Renal cortex interstitium (tissue), 11 donors: ENCODE results near the gene ZMIZ1. TPM values are rescaled to one million over a fixed set of nuclear protein-coding genes. Genes with fewer than 3 reads are reported as not detected.

Experiments used
- DNase-seq, 11 donors: peaks; one replicate each; pipeline ENCODE4 v3.0.0-alpha.2; 2013; ENCODE audit warnings: low read depth in 9 of 11, low spot score in 4 of 11; ENCODE audit errors: extremely low read depth in 1 of 11
- polyA plus RNA-seq, 3 donors: library from polyadenylated mRNA; unstranded; fragments of 120-200 nt; gene quantifications; one replicate each; pipeline ENCODE4 v1.2.1, GENCODE V29; 2013; ENCODE audit not compliant: insufficient read length in 3 of 3

ZMIZ1 gene
- polyA plus RNA-seq, 3 donors, result 69.2 to 85.6 (median 74.3) TPM

DNA sequence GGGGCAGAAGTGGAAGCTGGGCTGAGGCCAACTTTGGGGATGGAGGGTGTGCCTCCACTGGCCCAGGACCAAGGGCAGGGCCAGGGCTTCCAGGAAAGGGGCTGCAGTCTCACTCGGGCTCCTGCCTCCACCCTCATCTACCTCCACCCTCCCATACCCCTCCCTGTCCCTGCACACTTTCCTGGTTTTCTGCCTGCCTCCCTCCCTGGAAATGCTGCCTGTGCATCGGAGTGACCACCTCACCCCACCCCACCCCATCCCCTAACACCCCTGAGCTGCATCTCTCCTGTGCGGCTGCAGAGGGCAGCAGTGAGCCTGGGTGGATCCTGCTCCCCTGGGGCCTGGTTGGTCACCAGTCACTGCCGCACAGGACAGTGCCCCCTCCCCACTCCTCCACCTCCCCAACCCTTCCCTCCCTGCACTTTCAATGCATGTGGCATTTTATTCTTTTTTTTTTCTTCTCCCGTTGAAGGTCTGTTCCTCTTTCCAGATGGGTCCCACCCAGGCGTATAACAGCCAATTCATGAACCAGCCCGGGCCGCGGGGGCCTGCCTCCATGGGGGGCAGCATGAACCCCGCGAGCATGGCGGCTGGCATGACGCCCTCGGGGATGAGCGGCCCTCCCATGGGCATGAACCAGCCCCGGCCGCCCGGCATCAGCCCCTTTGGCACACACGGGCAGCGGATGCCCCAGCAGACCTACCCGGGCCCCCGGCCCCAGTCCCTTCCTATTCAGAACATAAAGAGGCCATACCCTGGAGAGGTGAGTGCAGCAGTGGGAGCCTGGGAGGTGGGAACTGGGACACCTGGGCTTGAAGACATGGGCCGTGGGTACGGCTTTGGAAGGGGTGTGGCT lies 224.4 kb downstream of the ZMIZ1 start:
- no peak for DNase-seq

DNA sequence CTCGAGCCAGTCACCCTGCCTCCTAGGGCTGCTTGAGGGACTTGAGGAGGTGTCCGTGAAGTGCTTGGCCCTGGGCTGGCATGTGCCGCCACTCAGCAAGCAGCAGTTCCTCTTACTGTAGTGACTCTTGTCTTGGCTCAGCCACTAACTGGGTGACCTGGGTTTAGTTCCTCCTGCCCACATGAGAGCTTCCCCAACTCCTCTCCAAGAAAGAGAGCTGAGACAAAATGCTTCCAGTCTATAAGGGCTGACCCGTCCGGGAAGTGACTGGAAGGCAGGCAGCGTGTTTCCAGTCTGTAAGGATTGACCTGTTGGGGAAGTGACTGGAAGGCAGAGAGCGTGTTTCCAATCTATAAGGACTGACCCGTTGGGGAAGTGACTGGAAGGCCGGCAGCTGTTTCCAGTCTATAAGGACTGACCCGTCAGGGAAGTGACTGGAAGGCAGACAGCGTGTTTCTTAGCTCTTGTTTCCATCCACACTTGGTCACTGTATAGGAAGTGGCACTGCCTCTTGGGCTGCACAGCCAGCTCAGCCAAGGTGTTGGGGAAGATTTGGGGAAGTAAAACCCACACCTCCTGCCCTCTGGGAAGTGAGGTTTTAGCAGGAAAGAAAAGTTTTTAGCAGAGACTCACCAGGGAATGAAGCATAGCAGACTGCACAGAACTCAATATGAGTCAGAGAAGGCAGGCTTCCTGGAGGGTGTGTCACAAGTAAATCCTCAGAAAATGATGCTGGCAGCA lies 225.2 kb downstream of the ZMIZ1 start:
- no peak for DNase-seq

DNA sequence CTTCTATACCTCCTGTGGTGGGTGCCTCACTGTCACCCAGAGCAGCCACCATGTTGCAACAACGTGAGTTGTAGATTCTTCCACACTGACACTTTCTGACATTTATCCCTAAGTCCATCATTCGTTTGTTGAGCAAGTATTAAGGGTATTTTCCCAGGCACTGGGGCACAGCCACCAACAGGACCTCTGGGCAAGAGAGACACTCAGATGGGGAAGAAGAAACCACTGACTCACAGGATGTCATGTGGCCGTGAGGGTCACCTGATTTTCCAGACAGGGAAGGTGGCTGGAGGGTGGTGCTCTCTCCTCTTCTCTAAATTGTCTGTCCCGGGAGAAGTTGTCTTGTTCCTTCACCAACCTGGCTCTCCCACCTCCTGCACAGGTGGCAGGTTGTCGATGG lies 226.8 kb downstream of the ZMIZ1 start:
- DNase-seq, result no peak

DNA sequence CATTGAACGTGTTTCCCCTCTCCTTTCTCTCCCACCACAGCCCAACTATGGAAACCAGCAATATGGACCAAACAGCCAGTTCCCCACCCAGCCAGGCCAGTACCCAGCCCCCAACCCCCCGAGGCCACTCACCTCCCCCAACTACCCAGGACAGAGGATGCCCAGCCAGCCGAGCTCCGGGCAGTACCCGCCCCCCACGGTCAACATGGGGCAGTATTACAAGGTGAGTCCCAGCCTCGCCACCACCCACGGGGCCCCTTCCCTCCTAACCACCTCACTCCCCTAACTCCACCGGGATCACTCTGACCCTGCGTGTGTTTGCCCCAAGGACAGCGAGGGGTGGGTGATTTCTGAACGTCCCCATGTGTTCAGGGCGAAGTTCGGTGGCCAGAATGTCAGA lies 227.7 kb downstream of the ZMIZ1 start:
- DNase-seq, result no peak

DNA sequence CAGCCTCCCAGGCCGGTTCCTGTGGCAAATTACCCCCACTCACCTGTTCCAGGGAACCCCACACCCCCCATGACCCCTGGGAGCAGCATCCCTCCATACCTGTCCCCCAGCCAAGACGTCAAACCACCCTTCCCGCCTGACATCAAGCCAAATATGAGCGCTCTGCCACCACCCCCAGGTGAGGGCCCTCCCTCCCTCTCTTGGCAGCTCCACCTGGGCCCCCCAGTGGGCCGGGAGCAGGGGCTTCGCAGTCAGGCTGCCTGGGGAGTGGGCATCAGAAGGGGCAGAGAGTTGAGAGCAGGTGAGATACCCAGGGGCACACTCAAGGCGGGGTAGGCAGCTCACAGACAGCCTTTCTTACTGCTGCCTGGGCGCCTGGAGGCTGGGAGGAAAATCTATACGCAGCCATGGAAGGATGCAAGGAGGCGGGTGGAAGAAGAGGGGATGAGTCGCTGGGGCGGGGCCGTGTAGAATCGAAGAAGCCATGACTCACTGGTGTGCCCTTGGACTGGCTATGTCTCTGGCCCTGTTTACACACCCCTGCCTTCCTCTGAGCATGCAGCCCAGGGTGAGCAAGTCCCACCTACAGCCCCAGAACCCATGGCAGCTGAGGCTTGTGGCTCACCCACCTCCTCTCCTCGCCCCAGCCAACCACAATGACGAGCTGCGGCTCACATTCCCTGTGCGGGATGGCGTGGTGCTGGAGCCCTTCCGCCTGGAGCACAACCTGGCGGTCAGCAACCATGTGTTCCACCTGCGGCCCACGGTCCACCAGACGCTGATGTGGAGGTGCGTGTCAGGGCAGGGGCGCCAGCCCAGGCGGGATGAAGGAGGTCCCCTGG lies 229.9 kb downstream of the ZMIZ1 start:
- DNase-seq, result no peak

DNA sequence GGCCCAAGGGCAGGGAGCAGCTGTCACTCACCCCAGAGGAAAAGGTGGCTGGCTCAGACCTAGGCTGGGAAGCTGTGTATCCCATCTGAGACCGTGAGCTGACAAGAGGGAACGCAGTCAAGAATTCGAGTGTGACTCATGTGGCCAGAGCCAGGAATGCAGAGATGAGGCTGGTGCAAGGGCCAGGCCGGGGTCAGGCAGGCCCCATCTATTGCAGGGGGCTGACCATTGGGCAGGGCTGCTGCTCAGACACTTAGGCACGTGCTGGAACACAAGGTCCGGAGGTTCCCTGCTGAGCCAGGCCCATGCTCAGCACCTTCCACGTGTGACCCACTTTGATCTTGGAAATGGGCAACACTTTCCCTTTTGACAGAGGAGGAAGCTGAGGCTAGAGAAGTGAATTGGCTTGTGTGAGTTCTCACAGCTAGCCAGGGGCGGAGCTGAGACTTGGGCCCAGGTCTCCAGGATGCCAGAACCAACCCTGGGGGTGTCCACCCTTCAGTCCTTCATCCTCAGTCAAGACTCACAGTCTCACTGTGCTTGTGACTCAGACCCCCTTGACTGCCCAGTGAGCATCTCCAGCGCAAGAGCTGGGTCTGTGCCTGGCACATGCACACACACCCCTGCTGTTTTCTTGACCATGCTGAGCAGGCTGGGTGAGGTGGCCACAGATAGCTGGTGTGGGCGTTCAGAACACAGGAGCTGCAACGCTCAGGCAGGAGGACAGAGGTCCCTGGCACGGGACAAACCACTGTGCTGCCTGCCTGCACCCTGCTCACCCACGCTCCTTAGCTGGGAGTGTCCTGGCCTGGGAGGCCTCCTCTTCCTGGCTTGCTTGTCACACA lies 230.9 kb downstream of the ZMIZ1 start:
- no peak for DNase-seq

DNA sequence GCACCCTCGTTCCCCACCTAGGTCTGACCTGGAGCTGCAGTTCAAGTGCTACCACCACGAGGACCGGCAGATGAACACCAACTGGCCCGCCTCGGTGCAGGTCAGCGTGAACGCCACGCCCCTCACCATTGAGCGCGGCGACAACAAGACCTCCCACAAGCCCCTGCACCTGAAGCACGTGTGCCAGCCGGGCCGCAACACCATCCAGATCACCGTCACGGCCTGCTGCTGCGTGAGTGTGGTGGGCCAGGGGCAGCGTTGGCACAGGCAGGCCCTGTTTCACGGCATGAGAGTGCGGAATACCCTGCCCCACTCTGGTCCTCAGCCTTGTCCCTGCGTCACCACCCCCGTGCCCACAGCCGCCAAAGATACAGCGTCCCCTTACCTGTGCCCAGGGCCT lies 231.9 kb downstream of the ZMIZ1 start:
- no peak for DNase-seq

DNA sequence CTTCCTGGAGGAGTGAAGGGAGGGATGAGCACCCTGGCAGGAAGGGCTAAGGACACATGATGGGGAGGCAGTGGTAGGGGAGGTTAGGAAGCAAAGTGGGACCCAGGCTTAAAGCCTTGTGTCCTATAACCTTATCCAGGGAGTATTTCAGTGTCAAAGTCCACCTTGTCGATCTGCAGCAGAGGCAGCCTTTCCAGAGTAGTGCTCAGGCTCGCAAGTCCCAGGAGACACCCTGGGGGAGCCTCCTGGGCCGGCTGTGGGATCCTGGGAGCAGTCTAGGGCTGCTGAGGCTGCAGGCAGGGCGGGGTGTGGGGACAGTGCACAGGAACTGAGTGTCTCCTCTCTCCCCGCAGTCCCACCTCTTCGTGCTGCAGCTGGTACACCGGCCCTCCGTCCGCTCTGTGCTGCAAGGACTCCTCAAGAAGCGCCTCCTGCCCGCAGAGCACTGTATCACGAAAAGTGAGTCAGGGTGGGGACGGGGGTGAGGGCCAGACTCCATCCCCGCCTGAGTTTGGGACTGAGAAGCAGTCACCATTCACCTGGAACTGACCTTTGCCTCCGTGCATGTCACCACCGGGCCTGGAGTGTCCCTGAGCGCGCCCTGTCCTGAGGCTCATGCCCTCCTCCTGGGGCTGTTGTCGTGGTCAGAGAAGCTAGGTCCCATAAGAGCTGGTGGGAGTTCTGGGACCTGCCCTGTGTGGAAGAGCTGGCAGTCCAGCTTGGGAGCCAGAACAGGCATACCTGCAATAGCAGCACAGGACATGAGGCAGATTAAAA lies 233.2 kb downstream of the ZMIZ1 start:
- no peak for DNase-seq

DNA sequence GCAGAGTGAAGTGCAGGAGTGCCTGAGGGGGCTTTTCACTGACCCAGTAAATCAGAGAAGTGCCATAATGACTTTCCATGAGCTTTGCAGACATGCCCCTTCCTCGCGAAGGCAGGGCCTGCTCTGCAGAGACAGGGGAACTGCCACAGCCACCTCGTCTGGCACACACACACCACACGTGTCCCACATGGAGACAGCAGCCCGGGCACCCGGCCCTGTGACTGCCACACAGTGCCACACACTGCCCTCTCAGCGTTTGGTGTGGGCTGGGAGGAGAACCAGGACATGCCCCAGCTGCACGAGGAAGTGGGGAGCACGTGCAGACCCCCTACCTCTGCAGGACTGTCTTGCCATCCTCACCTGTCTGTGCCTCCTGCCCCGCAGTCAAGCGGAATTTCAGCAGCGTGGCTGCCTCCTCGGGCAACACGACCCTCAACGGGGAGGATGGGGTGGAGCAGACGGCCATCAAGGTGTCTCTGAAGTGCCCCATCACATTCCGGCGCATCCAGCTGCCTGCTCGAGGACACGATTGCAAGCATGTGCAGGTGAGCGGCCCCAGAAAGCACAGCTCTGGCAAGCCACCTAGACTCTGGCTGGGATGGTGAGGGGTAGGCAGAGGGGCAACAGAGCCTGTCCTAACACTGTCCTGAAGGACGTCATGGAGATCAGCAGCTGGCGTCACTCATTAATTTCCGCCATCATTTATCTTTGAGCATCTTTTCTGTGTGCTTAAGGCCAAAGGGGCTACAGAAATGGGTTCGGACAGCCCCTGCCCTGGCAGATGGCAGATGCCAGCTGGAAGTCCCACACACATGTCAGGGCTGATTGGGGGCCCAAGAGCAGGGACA lies 235.1 kb downstream of the ZMIZ1 start:
- DNase-seq, result no peak

DNA sequence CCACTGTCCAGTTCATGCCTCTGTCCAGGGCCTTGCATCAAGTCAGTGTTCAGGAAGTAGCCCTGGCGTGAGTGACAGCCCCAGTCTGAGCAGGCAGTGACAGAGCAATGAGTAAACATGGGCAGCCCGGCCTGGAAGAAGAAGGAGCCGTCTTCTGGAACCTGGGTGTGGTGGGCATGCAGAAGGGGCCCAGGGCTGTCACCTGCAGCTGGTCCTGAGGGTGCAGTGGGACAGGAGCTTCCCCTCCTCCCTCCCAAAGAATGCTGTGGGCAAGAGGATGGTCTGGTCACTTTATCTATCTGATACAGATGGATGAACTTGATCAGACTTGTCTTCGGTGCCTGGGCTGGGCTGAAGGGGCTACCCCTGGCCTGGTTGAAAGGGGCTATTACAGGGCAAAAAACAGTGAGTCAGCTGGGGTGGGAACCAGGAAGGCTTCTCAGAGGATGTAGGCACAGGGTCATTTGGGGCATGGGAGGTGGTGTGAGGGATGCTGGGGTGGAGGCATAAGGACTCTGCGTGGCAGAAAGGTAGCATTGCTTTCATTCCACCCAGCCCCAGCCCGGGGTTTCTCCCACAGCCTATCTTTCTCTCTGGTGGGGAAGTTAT lies 235.8 kb downstream of the ZMIZ1 start:
- no peak for DNase-seq

DNA sequence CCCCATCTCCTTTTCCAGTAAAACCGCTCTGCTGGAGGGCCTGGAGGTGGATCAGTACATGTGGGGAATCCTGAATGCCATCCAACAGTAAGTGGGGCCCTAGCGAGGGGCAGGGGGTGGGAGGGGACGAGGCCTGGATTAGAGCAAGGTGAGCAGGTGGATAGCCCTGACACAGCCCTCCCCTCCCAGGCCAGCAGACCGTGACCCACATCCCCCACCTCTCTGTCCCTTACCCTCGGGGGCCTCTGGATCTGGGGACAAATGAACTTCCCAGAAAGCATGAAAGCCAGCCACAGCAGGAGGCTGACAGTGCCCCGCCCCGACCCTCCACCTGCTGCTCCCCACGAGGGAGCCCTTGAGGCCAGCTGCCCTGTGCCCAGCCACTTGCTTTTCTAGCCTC lies 236.7 kb downstream of the ZMIZ1 start:
- DNase-seq, result no peak

DNA sequence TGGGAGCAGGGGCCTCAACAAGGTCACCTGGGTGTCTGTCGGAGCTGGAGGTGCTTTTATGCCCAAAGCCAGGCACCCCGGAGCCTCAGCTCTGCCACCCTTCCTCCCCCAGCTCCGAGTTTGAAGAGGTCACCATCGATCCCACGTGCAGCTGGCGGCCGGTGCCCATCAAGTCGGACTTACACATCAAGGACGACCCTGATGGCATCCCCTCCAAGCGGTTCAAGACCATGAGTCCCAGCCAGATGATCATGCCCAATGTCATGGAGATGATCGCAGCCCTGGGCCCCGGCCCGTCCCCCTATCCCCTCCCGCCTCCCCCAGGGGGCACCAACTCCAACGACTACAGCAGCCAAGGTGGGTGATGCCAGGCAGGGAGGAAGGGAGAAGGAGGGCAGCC lies 237.2 kb downstream of the ZMIZ1 start:
- no peak for DNase-seq

DNA sequence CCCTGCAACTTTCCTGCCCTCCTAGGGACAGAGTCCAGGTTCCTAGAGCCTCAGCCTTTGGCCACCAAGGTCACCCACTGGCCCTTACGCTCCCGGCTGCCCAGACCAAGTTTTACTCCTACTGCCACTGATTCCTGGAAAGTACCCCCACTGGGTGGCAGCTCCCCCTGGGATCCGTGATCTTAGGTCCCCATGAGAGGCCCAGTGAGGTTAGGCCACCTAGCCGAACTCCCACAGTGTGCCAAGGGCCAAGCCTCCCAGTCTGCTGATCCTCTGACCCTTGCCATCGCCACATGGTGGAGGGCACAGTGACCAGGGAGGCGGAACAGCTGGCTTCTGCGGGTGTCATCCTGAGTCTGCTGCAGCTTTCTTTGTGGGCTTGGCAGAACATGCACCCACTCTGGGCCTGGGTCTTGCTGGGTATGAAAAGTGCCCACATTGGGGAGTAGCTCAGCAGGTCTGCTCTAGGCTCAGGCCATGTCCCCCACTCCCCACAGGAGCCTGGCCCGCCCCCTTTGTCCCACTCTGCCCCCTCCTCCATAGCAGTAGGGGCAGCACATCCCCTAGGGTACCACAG lies 238.0 kb downstream of the ZMIZ1 start:
- no peak for DNase-seq

DNA sequence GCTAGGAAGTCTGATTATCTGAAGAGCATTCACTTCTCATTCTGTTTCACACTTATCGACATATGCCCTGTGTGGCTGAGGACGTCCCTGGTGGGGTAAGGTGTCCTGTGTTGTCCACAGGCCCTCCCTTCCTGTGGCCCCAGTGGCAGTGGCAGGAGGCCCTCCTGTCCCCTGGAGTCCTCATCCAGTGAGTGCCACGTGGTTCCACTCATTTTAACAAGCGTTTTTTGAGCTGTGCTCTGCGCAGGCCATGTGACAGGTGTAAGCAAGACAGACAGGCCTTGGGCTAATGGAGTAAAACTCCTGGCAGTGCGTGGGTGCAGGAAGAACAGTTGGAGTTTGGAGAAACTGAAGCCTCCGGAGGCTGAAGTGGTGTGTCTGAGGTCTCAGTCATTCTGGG lies 239.2 kb downstream of the ZMIZ1 start:
- no peak for DNase-seq

DNA sequence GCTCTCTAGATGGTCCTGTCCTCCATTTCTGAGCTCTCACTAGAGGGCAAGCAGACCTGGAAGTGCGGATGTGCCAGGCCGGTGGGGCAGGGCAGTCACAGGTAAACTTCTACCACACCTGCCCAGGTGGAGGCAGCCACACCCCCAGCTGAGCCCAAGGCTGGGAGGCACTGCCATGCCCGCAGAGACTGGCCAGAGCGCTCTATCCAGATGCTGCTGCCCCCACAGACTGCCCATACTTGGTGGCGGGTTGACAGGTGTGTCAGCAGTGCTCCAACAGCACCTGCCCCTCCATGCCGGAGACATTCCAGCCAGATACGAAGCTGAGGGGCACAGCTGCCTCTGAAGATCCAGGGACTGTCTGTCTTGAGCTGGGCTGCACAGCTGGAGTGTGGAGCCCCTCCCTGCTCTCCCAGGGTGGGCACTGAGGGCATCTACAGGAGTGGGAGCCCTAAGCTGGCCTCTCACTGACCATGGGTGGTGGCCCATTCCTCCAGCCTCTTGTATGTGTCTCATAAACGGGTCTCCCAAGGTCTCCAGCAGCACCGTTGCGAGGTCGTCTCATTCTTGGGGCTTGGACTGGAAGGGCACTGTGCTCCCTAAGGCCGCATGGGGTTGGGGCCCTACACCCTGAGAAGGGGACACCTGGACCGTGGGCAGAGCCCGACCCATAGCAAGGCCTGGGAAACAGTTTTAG lies 240.4 kb downstream of the ZMIZ1 start:
- DNase-seq, result no peak
